GM18868 (cell line): ENCODE results near the gene XRCC3.
"Not testable (repeated sequence)": the region's sequence is repeated elsewhere in the genome, so short reads cannot be mapped to it uniquely, and the experiment has no call there.

ENCODE experiments used
- ATAC-seq: cut with Tn5 transposase; IDR thresholded peaks from one replicate; pipeline ENCODE4 v1.9.1; 2021; ENCODE audit warnings: mild to moderate bottlenecking, moderate library complexity; ENCODE audit not compliant: unreplicated experiment

The XRCC3 gene

DNA sequence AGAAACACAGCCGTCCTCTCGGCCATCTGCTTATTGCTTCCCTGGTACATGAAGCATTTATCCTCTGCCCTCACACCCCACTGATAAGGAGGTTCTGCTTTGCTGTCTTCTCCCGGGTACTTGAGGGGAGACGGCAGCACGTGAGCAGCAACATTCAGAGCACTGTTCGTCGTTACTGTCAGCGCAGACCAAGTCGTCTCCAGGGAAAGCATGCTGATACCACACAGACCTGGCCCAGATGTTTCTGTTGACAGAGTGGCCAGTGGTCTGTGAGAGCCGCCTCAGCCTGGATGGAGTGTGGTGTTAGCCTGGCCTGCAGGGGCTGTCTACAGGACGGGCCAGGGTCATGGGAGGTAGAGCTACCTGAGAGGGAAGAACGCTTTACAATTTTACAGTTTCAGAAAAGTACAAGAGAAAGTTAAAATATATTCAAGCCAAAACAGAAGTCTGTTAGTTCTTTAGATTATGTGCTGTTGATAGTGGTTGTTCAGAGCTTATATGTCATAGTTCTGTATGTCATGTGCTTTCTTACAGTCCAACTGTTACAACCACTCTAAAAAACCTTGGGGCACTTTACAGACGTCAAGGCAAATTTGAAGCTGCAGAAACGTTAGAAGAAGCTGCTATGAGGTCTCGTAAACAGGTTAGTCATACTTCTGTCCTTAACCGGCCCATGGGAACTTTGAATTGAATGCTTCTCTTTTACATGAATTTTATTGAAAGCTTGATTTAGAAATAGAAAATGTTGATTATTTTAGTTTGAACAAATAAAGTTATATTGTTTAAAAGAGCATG is 38.2 kb downstream of the XRCC3 start:
- ATAC-seq: no peak

DNA sequence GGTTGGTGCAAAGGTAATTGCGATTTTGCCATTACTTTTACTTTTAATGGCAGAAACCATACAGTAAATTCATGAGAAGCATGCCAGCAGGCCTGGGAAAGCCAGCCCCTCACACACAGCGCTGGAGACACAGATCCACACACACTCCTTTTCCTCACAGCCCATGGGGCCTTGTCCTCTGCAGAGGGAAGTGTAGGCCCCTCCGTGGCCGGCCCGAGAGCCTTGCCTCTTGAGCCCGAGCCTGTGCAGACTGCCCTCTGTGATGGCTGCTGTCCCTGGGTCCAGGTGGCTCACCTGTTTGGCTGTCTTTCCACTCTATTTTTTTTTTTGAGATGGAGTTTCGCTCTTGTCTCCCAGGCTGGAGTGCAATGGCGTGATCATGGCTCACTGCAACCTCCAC is 39.3 kb downstream of the XRCC3 start:
- no peak for ATAC-seq

DNA sequence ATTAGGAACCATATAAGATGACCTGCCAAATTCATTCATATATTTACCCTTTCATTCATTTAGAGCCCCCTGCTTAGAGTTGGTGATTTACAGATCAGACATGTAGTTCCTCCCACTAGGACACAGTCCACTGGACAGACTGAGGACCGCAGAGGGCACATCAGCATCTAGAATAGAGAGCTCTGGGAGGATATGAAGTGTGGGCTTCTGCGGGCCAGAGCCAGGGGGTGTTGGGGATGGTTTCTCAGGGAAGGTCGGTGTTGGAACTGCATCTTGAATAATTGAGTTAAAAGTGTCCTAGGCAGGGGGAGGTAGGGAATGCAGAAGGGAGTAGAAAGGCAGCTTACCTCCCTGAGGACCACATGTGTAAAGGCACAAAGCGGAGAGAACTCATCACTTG is 43.3 kb downstream of the XRCC3 start:
- ATAC-seq: no peak

DNA sequence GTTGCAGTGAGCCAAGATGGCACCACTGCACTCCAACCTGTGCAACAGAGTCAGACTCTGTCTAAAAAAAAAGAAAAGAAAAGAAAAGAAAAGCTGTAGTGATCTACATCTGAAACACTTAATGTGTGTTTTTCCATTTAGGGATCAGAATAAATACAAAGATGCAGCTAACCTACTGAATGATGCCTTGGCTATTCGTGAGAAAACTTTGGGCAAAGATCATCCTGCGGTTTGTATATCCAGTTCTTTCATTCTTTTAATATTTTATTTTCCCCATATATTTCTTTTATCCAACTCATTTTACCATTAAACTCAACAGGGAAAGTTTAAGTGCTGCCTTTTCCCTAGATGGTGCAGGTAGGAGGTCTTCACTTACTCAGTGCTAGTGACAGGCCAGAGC is 45.9 kb downstream of the XRCC3 start:
- no peak for ATAC-seq

DNA sequence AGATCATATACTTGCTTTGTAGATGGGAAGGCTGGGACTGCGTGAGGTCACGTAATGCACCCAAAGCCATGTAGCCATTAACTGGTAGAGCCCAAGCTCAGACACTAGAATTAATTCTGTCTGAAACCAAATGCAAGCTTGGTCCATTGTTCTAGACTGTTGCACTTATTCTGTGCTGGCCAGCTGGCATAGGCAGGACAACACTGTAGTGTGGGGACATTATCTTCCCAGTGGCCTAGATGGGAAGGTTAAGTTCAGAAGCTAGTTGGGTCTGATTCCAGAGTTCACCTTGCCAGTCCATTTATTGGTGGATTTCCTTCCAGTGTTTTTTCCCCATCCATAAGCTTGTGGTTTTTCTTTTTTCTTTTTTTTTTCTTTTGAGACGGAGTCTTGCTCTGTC is 47.1 kb downstream of the XRCC3 start:
- ATAC-seq: no peak

DNA sequence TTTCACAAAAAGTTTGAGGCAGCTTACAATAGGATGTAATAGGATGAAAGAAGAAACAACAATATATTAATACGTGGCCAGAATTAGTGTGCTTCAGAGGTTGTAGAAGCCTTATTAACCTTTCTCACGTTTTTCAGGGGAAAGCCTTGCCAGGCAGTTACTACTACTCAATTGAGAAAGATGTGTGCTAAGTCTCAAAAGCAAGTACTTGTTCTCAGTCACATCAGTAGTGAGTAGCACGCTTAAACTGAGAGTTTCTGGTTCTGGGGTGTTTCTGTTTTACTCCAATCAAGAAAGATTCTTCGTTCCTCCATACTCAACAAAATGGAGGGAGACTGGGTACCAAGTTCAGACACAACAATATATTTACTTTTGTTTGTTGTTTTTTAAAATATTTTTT is 47.6 kb downstream of the XRCC3 start:
- ATAC-seq: no peak

DNA sequence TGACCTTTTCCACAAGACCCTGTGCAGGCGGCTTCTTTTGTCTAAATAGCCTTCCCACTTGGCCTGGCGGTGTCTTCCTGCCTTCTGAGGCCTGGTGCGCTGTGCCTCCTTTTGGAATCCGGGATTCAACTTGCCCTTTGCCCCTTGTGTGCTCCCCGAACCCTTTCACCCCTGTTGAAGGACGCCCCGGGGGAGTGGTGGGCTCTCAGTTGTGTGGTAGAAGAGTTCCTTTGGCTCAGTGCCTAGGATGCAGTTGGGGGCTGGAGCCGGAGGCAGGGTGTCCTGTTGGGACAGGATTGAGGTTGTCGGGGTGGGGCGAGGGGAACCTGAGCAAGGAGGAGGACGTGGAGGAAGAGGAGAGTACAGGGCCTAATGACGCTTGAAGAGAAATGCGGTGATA is 51.7 kb downstream of the XRCC3 start:
- no peak for ATAC-seq

DNA sequence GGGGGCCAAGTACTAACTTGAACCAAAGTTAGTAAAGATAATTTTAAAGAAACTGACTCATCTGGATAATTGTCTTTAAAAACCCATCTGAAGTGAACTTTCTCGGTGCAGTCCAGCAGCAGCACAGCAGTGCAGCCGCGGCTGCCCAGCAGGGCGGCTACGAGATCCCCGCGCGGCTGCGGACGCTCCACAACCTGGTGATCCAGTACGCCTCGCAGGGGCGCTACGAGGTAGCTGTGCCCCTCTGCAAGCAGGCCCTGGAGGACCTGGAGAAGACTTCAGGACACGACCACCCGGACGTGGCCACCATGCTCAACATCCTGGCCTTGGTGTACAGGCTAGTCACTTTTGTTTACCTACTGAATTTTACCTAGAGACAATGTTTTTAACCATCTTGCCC is 52.7 kb downstream of the XRCC3 start:
- no peak for ATAC-seq

DNA sequence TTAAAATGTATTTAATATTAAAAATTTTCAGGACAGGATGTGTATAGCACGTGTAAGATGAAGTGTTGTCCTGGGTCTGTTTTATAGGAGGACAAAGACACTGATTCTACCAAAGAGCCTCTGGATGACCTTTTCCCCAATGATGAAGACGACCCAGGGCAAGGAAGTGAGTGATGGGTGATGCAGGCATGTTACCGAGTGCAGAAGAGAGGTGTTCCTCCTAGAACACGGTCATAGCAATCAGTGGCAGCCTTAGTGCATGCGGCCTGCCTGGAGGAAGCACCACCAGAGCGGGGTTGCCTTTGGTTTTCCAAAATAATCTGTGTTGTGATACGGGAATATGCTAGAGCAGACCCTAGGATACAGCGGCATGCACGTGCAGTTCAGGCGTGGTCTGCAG is 53.2 kb downstream of the XRCC3 start:
- no peak for ATAC-seq

DNA sequence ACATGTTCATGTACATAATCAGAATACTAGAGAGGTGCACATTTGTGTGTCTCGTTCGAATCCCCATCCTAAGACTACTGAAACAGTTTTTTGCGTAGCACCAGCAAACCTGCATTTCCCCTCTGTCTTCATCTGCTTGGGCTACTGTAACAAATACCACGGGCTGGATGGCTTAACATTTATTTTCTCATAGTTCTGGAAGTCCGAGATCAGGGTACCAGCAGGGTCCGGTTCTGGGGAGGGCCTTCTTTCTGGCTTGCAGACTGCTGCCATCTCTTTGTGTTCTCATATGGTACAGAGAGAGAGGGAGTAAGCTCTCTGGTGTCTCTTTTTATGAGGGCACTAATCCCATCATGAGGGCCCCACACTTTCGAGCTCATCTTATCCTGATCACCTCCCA is 55.6 kb downstream of the XRCC3 start:
- no peak for ATAC-seq

DNA sequence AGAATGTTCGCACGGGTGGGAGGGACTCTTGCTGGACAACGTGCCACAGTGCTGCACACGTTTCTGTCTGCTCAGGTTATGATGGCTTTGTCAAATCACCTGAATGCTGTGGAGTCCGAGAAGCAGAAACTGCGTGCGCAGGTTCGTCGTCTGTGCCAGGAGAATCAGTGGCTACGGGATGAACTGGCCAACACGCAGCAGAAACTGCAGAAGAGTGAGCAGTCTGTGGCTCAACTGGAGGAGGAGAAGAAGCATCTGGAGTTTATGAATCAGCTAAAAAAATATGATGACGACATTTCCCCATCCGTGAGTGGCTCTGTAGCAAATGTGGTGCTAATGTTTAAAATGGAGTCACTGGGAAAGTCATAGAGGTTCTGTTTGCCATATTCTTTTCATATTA is 57.8 kb downstream of the XRCC3 start:
- no peak for ATAC-seq

DNA sequence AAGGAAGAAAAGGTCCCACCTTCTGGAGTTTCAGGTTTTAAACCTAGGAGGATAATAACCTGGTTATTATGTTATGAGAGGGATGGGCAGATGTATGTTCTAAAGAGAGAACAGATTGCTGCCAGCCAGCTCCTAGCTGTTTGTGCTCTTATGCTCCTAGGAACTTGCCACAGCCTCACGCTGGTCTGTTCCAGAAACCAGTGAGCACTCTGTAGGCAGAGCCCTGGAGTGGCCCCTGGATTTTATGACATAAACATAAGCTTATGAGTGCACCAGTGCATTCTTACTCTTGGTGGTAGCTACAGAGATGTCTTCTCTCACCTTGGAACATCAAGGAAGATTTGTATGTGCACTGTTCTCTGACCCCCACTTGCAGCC is 58.5 kb downstream of the XRCC3 start:
- ATAC-seq: no peak

DNA sequence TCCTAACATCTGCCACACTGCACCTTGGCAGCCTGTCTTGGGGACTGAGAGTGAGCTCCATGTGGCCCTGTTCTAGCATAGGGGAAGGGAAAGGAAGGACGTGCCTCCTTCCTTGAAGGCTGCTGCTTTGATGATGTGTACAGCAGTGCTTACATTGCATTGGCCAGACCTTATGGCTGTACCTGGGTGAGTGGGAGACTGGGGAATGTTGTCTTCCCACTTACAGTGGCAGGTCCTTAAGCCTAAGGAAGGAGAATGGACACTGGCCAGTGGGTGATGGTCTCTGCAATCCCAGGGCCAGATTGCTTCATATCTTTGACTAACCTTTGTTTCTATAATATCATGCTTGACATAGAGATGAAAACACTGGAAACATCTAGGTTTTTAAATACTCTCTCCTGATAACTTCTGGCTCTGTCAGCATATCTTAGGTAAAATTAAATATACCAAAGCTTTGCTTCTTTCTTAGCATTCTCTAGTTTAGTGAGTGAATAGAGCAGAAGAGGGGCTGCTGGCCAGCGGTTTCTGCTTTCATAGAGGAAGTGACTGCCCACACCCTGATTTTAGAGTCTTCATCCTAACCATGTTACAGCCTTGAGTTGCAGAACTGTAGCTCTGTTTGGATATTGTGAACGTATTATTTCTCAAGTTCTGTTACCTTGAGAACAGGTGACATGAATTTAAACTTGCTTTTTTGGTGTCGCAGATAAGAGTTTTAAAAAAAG is 59.1 kb downstream of the XRCC3 start:
- ATAC-seq: no peak

DNA sequence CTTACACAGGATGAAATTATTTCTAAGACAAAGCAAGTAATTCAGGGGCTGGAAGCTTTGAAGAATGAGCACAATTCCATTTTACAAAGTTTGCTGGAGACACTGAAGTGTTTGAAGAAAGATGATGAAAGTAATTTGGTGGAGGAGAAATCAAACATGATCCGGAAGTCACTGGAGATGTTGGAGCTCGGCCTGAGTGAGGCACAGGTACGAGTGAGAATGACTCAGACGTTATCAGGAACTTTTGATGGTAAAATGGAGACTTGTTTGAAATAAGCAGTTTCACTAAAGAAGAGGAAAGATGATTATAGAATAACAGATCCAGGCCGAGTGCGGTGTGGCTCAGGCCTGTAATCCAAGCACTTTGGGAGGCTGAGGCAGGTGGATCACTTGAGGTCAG is 60.6 kb downstream of the XRCC3 start:
- no peak for ATAC-seq

DNA sequence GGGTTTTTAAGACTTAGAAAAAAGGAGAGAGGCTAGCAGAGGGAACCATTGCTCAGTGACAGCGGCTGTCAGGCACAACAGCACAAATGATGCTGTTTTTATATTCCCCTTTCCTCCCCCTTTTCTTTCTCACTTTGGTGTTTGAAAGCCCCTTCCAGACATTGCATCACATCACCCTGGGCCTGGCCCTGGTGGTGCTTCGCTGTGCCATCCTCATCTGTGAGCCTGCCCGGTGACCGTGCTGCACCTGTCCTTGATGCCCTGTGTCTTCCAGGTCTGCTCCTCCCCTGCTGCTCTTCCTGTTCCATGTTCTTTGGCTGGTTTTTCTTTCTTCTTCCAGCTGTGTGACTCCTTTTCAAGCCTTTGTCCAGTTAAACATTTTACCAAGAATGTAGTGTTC is 61.4 kb downstream of the XRCC3 start:
- ATAC-seq: no peak

DNA sequence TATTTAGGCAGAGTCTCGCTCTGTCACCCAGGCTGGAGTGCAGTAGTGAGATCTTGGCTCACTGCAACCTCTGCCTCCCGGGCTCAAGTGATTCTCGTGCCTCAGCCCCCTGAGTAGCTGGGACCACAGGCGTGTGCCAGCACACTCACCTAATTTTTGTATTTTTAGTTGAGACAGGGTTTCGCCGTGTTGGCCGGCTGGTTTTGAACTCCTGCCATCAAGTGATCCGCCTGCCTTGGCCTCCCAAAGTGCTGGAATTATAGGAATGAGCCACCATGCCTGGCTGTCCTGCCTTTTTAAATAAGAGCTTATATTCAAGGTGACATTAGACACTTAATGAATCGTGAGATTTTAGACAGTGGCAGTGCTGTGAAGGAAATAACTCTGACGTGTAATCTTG is 61.9 kb downstream of the XRCC3 start:
- ATAC-seq: not testable (repeated sequence)

DNA sequence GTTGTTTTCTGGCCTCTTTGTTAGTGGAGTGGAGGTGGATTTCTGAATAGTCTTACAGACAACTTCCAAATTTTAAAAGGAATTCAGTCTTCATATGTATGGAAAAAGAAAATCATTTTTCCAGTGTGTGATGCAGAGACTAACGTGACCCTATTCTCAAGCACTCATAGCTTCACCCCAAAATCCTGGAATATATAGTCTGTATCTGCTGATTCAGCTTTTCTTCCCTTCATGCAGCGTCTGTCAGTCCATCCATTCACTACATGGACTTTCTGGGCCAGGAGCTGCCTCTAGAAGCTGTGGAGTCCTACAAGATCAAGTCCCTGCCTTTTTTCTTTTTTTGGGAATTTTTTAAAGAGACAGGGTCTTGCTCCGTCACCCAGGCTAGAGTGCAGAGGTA is 62.4 kb downstream of the XRCC3 start:
- no peak for ATAC-seq

DNA sequence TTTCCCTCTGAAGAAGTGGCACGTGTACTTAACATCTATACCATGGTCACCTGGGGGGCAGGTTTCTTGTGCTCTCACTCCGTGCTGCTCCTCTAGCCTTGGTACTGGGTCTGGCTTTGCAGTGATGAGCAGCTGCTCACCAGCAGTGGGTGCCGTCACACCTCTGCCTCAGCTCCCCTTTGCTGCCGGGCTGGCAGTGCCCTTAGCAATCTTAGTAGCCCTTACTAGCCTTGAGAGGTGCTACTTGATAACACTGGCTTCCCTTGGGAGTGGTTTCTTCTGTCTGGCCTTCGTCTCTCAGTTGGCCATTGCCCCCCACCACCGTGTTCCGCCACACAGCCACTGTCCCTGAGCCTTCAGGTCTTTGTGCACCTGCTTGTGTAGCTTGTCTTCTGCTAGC is 63.7 kb downstream of the XRCC3 start:
- ATAC-seq: no peak

DNA sequence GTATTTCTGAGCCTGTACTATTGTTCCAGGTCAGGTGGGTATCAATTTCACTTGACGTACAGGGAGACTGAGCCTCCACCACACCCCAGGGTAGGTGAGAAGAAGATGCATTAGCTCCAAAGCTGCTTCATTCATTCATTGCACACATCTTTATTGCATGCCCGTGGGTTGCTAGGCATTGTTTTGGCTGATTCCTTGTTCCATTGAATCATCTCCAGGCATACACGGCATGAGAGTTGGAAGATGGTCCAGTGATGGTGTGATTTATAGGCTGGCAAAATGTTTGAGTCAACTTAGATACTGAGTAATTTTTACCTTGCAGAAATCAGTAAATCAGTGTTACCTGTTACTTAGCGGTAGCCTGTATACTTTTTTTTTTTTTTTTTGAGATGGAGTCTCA is 65.0 kb downstream of the XRCC3 start:
- no peak for ATAC-seq

DNA sequence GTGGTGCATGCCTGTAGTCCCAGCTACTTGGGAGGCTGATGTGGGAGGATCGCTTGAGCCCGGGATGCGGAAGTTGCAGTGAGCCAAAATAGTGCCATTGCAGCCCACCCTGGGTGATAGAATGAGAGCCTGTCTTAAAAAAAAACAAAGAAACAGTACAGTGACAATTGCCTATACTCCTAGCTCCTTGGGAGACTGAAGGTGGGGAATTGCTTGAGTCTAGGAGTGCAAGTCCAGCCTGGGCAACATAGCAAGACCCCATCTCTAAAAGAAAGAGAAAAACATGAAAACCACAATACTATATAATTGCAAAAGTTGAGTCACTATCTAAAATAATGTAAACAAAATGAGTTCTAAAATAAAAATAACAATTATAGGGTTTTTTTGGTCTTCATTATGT is 66.2 kb downstream of the XRCC3 start:
- no peak for ATAC-seq
